GM12865 (cell line): ENCODE measurements around the gene DYRK1B.

Experiments
- DNase-seq: peaks from one replicate; pipeline ENCODE4 v3.0.0; 2010; ENCODE audit warnings: low read depth
- H3K4me3 ChIP-seq: 2 replicates; pipeline ENCODE4 v1.5.1; 2011; ENCODE audit warnings: mild to moderate bottlenecking, low read depth, low read length, control low read depth
- TF ChIP-seq, protein P1 (sequence below): IDR thresholded peaks from 2 replicates; pipeline ENCODE4 v1.5.1; 2011; ENCODE audit warnings: low read length, control low read depth, low read depth, inconsistent platforms; ENCODE audit not compliant: insufficient read depth; ENCODE audit errors: missing control alignments

Gene DYRK1B

DNA sequence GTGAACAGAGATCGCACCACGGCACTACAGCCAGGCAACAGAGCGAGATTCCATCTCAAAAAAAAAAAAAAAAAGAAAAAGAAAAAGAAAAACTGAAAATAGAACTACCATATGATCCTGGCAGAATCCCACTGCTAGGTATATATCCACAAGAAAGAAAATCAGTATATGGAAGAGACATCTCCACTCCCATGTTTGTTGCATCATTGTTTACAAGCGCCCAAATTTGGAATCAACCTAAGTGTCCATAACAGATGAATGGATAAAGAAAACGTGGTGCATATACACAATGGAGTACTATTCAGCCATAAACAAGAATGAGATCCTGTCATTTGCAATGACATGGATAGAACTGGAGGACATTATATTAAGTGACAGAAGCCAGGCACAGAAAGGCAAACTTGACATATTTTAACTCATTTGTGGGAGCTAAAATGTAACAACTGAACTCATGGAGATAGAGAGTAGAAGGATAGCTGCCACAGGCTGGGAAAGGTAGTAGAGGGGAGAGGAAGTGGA, 26.1 kb downstream of the DYRK1B start:
- TF ChIP-seq, protein P1, sequence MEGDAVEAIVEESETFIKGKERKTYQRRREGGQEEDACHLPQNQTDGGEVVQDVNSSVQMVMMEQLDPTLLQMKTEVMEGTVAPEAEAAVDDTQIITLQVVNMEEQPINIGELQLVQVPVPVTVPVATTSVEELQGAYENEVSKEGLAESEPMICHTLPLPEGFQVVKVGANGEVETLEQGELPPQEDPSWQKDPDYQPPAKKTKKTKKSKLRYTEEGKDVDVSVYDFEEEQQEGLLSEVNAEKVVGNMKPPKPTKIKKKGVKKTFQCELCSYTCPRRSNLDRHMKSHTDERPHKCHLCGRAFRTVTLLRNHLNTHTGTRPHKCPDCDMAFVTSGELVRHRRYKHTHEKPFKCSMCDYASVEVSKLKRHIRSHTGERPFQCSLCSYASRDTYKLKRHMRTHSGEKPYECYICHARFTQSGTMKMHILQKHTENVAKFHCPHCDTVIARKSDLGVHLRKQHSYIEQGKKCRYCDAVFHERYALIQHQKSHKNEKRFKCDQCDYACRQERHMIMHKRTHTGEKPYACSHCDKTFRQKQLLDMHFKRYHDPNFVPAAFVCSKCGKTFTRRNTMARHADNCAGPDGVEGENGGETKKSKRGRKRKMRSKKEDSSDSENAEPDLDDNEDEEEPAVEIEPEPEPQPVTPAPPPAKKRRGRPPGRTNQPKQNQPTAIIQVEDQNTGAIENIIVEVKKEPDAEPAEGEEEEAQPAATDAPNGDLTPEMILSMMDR = no peak
- DNase-seq = no peak
- no peak overlapping the region for H3K4me3 ChIP-seq

DNA sequence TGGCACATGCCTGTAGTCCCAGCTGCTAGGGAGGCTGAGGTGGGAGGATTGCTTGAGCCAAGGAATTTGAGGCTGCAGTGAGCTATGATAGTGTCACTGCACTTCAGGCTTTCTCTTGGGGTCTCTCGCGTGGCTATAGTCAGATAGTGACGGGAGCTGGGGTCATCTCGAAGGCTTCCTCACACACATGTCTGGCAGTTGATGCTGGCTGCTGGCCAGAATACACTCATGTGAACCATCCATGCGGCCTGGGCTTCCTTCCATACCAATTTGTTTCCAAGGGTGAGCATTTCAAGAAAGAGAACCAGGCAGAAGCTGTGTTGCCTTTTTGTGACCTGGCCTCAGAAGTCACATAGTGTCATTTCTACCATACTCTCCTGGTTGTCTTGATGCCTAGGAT, 28.9 kb downstream of the DYRK1B start:
- DNase-seq = no peak
- TF ChIP-seq, protein P1 = no peak
- no peak overlapping the region for H3K4me3 ChIP-seq

DNA sequence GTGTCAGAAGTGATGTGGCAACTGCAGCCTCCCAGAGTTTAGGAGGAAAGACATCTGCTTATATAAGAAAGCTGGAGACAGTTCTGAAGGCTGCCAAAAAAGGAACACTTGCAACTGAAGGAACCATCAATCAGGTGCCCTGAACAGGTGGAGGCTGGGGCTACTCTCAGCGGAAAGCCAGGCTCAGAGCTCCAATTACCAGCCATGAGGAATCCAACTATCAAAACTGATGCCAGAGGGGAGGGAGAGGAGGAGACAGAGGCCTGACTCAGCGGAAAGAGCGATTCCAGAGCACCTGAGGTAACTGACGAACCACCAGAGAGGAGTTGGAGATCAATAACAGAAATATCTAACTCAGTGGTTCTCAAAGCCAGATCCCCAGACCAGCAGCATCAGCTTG, 31.0 kb downstream of the DYRK1B start:
- no peak overlapping the region for H3K4me3 ChIP-seq
- DNase-seq = no peak
- TF ChIP-seq, protein P1 = no peak

DNA sequence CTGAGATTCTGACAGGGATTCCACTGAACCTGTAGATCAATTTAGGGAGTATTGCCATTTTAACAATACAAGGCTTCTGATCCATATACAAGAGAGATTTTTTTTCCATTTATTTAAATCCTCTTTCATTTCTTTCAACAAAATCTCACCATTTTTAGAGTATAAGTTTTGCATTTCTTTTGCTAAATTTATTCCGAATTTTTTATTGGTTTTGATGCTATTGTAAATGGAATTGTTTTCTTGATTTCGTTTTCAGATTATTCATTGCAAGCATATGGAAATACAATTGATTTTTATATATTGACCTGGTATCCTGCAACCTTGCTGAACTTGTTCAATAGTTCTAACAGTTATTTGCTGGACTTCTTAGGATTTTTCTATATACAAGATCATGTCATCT, 36.9 kb downstream of the DYRK1B start:
- TF ChIP-seq, protein P1 = no peak
- H3K4me3 ChIP-seq = no peak overlapping the region
- no peak for DNase-seq

DNA sequence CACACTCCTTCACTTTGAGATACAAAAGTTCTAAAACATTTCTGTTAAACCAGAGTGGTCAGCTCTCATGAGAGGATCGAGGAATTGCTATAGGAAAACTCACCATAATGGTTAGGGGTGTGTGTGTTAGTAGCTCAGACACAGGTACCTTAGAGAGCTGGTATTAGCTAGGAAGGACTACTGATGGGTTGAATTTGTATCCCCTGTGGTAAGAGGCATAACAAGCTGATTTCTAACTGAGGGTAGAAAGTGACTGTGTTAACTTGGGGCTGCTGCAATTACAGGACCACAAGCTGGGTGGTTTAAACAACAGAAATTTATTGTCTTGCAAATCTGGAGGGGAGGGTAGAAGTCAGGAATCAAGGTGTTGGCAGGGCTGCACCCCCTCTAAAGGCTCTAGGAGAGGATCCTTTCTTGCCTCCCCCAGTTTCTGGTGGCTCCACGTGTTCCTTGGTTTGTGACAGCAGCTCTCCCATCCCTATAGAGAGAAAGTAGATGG, 37.9 kb downstream of the DYRK1B start:
- TF ChIP-seq, protein P1 = no peak

DNA sequence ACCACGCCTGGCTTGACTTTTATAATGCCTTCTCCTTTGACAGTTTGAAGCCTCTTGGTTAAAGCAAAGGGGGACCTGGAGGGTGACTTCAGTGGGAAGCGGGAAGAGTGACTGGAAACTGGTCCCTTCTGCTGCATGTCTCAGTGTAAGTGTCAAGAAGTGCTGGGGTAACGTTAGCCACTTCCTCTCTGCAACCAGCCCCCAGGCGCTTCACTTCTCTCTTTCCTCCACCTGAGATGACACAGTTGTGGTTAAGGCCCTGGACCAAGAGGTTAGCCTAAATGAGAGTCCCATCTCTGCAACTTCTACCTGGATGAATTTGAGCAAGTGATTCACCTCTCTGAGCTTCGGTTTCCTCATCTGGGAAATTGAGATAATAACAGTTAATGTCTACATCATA, 39.0 kb downstream of the DYRK1B start:
- no peak overlapping the region for H3K4me3 ChIP-seq
- TF ChIP-seq, protein P1 = no peak
- peak; percentile 82 for DNase-seq

More for the DNA sequence above, 37.9 kb downstream of the DYRK1B start:
- no peak for DNase-seq
- H3K4me3 ChIP-seq = no peak overlapping the region

DNA sequence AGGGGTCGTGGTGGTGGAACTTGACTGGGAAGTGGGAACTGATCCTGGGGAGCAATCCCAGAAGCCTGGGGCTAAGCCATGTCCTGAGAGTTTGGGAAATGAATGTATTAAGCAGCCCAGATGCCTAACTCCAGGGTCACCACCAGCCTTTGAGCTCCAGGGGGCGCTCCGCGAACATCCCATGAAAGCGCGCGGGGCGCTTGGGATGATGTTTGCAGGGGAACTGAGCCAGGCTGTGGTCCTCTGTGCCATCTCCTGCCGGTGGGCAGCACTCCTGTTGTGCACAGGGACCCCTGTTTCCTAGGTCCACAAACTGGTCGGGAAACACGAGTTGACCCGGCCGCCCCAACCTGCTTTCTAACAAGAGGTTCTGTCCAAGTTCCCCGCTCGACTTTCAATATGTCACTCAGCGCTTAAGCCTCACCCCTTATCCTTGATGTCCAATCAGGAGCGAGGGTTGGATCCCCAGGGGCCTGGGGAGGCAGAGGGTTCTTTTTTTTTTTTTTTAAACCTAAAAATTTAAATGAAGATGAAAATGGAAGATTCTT, 40.9 kb downstream of the DYRK1B start:
- H3K4me3 ChIP-seq = peak overlapping the region; percentile 52
- DNase-seq = peak; percentile 86
- TF ChIP-seq, protein P1 = peak; percentile 97
